ENCODE results near the gene HTRA3. TPM values are rescaled to one million over a fixed set of nuclear protein-coding genes. Genes with fewer than 3 reads are reported as not detected.

The HTRA3 gene
- total and polyA plus RNA-seq, 2 experiments from 2014 or later: 1.3 to 3.6 TPM

GRCh38 chr4:8271821-8272220, 2.3 kb downstream of the HTRA3 start:
- Histone ChIP-seq H3K27ac (ENCODE audit: low read depth) (no peak overlapping the region), H2AFZ (no peak overlapping the region), H3K4me3 (no peak overlapping the region), H4K20me1 (replicated peaks; ENCODE audit: insufficient read depth) (no peaks in the 10 kb centered on the region), H3K9me2 (ENCODE audit: insufficient read depth) (no peaks in the 10 kb centered on the region), H3K36me3 (ENCODE audit: insufficient read depth) (no peaks in the 10 kb centered on the region), H3K4me2 (no peak overlapping the region), H3F3A (replicated peaks; ENCODE audit: low read depth) (no peaks in the 10 kb centered on the region), H3K4me1 (ENCODE audit: insufficient read depth) (no peaks in the 10 kb centered on the region), H3K27me3 (ENCODE audit: insufficient read depth) (peaks cover 17% of the 10 kb centered on the region), H3K79me2 (replicated peaks; ENCODE audit: insufficient read depth) (no peaks in the 10 kb centered on the region)
- Mint-ChIP-seq H3K4me1 (peaks cover 5% of the 10 kb centered on the region; the same call in 2 of the 3 replicates), H3K9me3 (no peaks in the 10 kb centered on the region), H3K27me3 (ENCODE audit: insufficient read depth, low read depth, poor library complexity) (peaks cover 32% of the 10 kb centered on the region), H3K27ac (no peak overlapping the region), H3K36me3 (ENCODE audit: low read depth) (no peaks in the 10 kb centered on the region), H3K4me3 (no peak overlapping the region)
- TF ChIP-seq, protein P1, sequence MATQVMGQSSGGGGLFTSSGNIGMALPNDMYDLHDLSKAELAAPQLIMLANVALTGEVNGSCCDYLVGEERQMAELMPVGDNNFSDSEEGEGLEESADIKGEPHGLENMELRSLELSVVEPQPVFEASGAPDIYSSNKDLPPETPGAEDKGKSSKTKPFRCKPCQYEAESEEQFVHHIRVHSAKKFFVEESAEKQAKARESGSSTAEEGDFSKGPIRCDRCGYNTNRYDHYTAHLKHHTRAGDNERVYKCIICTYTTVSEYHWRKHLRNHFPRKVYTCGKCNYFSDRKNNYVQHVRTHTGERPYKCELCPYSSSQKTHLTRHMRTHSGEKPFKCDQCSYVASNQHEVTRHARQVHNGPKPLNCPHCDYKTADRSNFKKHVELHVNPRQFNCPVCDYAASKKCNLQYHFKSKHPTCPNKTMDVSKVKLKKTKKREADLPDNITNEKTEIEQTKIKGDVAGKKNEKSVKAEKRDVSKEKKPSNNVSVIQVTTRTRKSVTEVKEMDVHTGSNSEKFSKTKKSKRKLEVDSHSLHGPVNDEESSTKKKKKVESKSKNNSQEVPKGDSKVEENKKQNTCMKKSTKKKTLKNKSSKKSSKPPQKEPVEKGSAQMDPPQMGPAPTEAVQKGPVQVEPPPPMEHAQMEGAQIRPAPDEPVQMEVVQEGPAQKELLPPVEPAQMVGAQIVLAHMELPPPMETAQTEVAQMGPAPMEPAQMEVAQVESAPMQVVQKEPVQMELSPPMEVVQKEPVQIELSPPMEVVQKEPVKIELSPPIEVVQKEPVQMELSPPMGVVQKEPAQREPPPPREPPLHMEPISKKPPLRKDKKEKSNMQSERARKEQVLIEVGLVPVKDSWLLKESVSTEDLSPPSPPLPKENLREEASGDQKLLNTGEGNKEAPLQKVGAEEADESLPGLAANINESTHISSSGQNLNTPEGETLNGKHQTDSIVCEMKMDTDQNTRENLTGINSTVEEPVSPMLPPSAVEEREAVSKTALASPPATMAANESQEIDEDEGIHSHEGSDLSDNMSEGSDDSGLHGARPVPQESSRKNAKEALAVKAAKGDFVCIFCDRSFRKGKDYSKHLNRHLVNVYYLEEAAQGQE (IDR thresholded peaks at IDR 0.05; ENCODE audit: unreplicated experiment): no peak
- no peak for TF ChIP-seq CREB1 (CRISPR knock-in tag; IDR thresholded peaks at IDR 0.05; ENCODE audit: low read depth)
- TF ChIP-seq POLR2AphosphoS5 (IDR thresholded peaks at IDR 0.05; ENCODE audit: low read depth): no peak
- no peak for TF ChIP-seq ZNF114 (CRISPR knock-in tag; IDR thresholded peaks at IDR 0.05)
- no peak for TF ChIP-seq EZH2phosphoT487 (IDR thresholded peaks at IDR 0.05; ENCODE audit: unreplicated experiment)
- no peak for TF ChIP-seq EZH2 (IDR thresholded peaks at IDR 0.05; ENCODE audit: low read depth, unreplicated experiment)
- TF ChIP-seq ETS1 (IDR thresholded peaks at IDR 0.05): no peak
- TF ChIP-seq STAT1 (IDR thresholded peaks at IDR 0.05; ENCODE audit: unreplicated experiment): no peak
- no peak for TF ChIP-seq ZNF462 (CRISPR knock-in tag; IDR thresholded peaks at IDR 0.05)
- TF ChIP-seq ZNF331 (CRISPR knock-in tag; IDR thresholded peaks at IDR 0.05; ENCODE audit: low read depth): no peak
- TF ChIP-seq, protein P2, sequence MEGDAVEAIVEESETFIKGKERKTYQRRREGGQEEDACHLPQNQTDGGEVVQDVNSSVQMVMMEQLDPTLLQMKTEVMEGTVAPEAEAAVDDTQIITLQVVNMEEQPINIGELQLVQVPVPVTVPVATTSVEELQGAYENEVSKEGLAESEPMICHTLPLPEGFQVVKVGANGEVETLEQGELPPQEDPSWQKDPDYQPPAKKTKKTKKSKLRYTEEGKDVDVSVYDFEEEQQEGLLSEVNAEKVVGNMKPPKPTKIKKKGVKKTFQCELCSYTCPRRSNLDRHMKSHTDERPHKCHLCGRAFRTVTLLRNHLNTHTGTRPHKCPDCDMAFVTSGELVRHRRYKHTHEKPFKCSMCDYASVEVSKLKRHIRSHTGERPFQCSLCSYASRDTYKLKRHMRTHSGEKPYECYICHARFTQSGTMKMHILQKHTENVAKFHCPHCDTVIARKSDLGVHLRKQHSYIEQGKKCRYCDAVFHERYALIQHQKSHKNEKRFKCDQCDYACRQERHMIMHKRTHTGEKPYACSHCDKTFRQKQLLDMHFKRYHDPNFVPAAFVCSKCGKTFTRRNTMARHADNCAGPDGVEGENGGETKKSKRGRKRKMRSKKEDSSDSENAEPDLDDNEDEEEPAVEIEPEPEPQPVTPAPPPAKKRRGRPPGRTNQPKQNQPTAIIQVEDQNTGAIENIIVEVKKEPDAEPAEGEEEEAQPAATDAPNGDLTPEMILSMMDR (conservative IDR thresholded peaks at IDR 0.05; ENCODE audit: low read depth in 2 of 2): no peak
- no peak for TF ChIP-seq NANOG (IDR thresholded peaks at IDR 0.05; ENCODE audit: borderline replicate concordance)
- TF ChIP-seq JUNB (IDR thresholded peaks at IDR 0.05; ENCODE audit: unreplicated experiment): no peak
- ATAC-seq (no peak), DNase-seq (ENCODE audit: low spot score) (no peak)
